ENCODE data around the gene CRABP1. TPM values are rescaled to one million over a fixed set of nuclear protein-coding genes. Genes with fewer than 3 reads are reported as not detected.
A peak's percentile ranks its signal among the peaks of the same experiment; 100 is the strongest.

CRABP1 gene
- total and polyA plus RNA-seq, 7 experiments from 2014 or later: not detected

DNA sequence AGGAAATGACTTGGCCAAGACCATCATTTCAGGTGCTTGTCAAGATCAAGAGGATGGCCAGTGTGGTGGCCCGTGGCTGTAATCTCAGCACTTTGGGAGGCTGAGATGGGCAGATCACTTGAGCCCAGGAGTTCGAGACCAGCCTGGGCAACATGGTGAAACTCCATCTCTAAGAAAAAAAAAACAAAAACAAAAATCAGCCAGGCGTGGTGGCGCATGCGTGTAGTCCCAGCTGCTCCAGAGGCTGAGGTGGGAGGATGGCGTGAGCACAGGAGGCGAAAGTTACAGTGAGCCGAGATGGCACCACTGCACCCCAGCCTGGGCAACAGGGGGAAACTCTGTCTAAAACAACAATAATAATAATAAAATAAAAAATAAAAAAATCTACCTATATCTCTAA is 15.0 kb downstream of the CRABP1 start:
- ChIA-PET POLR2A (no interaction called here), CTCF (no interaction called here)
- no peaks in the 10 kb centered on the region for H3K36me3 Mint-ChIP-seq

DNA sequence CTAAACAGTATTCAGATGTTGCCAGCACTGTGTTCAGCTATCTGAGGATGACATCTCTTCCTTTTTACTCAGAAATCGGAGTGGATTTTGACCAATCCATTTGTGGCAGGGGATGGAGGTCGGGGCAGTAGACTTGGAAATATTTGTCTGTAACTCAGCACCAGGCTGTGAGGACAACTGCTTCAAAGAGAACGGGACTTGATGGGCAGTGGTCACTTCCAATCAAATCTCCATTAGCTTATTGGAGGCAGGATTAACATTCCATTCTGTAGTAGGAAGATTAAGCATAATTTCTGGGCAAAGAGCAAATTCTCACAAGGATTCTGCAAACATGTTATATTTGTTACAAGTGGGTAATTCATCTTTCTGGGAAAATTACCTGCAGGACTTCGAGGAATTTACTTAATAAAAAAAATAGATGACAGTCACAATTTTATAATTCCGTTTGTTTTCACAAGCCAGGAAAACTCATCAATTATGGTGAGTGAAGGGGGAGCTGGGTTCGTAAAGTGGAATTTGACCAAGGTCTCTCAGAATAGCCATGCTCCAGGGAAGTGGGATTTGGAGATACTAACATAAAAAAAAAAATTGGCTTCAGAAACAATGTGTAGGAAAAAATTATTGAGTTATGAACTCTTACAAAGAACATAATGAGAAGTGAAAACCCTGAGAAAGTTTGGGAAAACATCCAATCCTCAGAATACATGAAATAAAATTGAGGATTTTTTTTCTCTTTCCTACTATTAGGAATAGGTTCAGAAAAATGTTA is 18.1 kb downstream of the CRABP1 start:
- Histone ChIP-seq H3K4me1 (ENCODE audit: control insufficient read depth in 2 of 2, insufficient read depth in 2 of 2, low read length in 2 of 2) (no peaks in the 10 kb centered on the region), H3K27ac (ENCODE audit: low read depth, low read length) (no peak overlapping the region), H3K27me3 (ENCODE audit: control insufficient read depth in 2 of 2, insufficient read depth in 2 of 2, low read length in 2 of 2) (no peaks in the 10 kb centered on the region), H3K4me3 (ENCODE audit: low read length) (no peak overlapping the region), H3K36me3 (ENCODE audit: control insufficient read depth in 2 of 3, insufficient read depth in 3 of 3, low read length in 3 of 3) (no peaks in the 10 kb centered on the region), H3K9me3 (ENCODE audit: control insufficient read depth in 2 of 3, low read length in 3 of 3) (no peaks in the 10 kb centered on the region)
- Mint-ChIP-seq H3K4me1 (no peaks in the 10 kb centered on the region), H3K4me3 (no peak overlapping the region), H3K36me3 (no peaks in the 10 kb centered on the region), H3K27ac (no peak overlapping the region), H3K9me3 (no peaks in the 10 kb centered on the region), H3K27me3 (peaks cover 0 to 23% (median 9%) of the 10 kb centered on the region in 5 donors)
- CTCF ChIA-PET: no interaction called here
- ATAC-seq: no peak
- intact Hi-C loops (cut with micrococcal nuclease): no loop called here
- DNase-seq: no peak
- POLR2A ChIA-PET: no interaction called here

More for the DNA sequence above, 15.0 kb downstream of the CRABP1 start:
- Mint-ChIP-seq H3K27ac (no peak overlapping the region), H3K4me1 (no peaks in the 10 kb centered on the region), H3K27me3 (peaks cover 4 to 21% (median 9%) of the 10 kb centered on the region in 5 donors), H3K9me3 (peaks cover 0 to 2% (median 0%) of the 10 kb centered on the region in 11 donors), H3K4me3 (no peak overlapping the region)
- H3K4me3 ChIP-seq (ENCODE audit: low read length): no peak overlapping the region
- DNase-seq (no peak), ATAC-seq (no peak)
- no peaks in the 10 kb centered on the region for H3K27me3 ChIP-seq (ENCODE audit: control insufficient read depth in 2 of 2, insufficient read depth in 2 of 2, low read length in 2 of 2)
- H3K27ac ChIP-seq (ENCODE audit: low read depth, low read length): no peak overlapping the region
- no peaks in the 10 kb centered on the region for H3K36me3 ChIP-seq (ENCODE audit: control insufficient read depth in 2 of 3, insufficient read depth in 3 of 3, low read length in 3 of 3)
- intact Hi-C loops (cut with micrococcal nuclease): no loop called here
- H3K4me1 ChIP-seq (ENCODE audit: control insufficient read depth in 2 of 2, insufficient read depth in 2 of 2, low read length in 2 of 2): peaks cover 0 to 6% of the 10 kb centered on the region in 2 donors
- H3K9me3 ChIP-seq (ENCODE audit: control insufficient read depth in 2 of 3, low read length in 3 of 3): no peaks in the 10 kb centered on the region

DNA sequence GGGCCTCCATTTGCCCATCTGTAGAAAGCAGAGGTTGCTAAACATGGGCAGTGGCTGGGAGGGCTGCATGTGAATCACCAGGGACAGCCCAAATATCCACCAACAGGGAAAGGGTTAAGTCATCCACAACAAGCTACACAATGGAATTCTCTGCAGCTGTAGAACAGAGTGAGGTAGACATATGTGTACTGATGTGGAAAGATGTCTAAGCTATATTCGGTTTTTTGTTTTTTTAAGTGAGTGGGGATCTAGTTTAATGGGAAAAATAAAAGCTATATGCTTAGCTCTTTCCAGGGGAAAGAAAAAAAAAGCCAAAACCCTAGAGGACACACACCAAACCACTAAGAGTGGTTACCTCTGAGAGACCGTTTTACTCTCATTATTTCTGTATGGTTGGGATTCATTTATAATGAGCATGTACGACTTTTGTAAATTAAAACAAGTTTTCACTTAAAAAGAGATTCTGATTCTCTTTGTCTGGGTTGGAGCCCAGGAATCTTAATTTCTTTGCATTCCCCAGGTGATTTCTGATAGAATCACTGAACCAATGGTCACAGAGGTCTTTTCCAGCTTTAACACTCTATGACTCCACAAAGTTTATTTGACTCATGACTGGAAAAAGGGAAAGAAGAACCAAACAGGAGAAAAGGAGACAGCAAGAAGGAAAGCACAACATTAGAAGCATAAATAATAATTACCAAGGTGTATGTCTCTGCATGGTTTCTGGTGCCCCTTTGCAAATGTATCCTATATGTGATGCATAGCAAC is 19.1 kb downstream of the CRABP1 start:
- Mint-ChIP-seq H3K4me1 (no peaks in the 10 kb centered on the region), H3K9me3 (no peaks in the 10 kb centered on the region), H3K4me3 (no peak overlapping the region), H3K27ac (no peak overlapping the region), H3K36me3 (no peaks in the 10 kb centered on the region), H3K27me3 (peaks cover 0 to 25% (median 9%) of the 10 kb centered on the region in 5 donors)
- ChIA-PET POLR2A (no interaction called here), CTCF (interaction anchor here (0.6 kb wide), 1 partner anchor 732 kb away, joined by 5 read pairs; no protein-coding TSS in a partner anchor)
- ATAC-seq: no peak
- intact Hi-C loops (cut with micrococcal nuclease): no loop called here
- no peak overlapping the region for H3K27ac ChIP-seq (ENCODE audit: low read depth, low read length)
- H3K27me3 ChIP-seq (ENCODE audit: control insufficient read depth in 2 of 2, insufficient read depth in 2 of 2, low read length in 2 of 2): no peaks in the 10 kb centered on the region
- H3K36me3 ChIP-seq (ENCODE audit: control insufficient read depth in 2 of 3, insufficient read depth in 3 of 3, low read length in 3 of 3): no peaks in the 10 kb centered on the region
- DNase-seq: no peak
- H3K4me3 ChIP-seq (ENCODE audit: low read length): no peak overlapping the region
- H3K4me1 ChIP-seq (ENCODE audit: control insufficient read depth in 2 of 2, insufficient read depth in 2 of 2, low read length in 2 of 2): no peaks in the 10 kb centered on the region
- no peaks in the 10 kb centered on the region for H3K9me3 ChIP-seq (ENCODE audit: control insufficient read depth in 2 of 3, low read length in 3 of 3)

DNA sequence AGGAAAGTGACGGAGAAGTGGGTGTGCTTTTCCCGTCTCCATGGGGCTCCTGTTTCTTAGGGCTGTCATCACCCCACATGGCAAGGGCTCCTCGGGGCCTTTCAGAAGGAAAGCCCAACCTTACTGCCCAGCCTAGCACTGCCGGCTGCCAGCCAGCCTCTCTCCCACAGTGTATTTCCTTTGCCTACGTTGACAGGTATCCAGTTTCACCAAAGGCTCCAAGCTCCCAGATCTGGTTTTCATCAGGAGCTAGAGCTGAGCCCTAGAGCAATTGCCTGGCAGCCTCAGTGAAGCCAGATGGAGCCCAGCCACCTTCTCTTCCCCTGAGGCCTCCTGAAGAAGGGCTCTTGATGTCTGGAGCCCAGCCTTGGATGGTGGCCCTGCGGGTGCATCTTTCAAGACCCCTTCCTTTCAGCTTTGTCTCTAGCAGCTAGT is 20.2 kb downstream of the CRABP1 start:
- Mint-ChIP-seq H3K4me1 (no peaks in the 10 kb centered on the region), H3K27ac (no peak overlapping the region), H3K27me3 (peaks cover 0 to 24% (median 5%) of the 10 kb centered on the region in 5 donors), H3K9me3 (no peaks in the 10 kb centered on the region), H3K4me3 (no peak overlapping the region), H3K36me3 (no peaks in the 10 kb centered on the region)
- no peaks in the 10 kb centered on the region for H3K36me3 ChIP-seq (ENCODE audit: control insufficient read depth in 2 of 3, insufficient read depth in 3 of 3, low read length in 3 of 3)
- intact Hi-C loops (cut with micrococcal nuclease): no loop called here
- no peak overlapping the region for H3K4me3 ChIP-seq (ENCODE audit: low read length)
- no peaks in the 10 kb centered on the region for H3K9me3 ChIP-seq (ENCODE audit: control insufficient read depth in 2 of 3, low read length in 3 of 3)
- no peaks in the 10 kb centered on the region for H3K27me3 ChIP-seq (ENCODE audit: control insufficient read depth in 2 of 2, insufficient read depth in 2 of 2, low read length in 2 of 2)
- ChIA-PET CTCF (interaction anchor here (1.0 kb wide), 1 partner anchor 79 kb away, joined by 3 read pairs; no protein-coding TSS in a partner anchor), POLR2A (no interaction called here)
- H3K27ac ChIP-seq (ENCODE audit: low read depth, low read length): no peak overlapping the region
- no peaks in the 10 kb centered on the region for H3K4me1 ChIP-seq (ENCODE audit: control insufficient read depth in 2 of 2, insufficient read depth in 2 of 2, low read length in 2 of 2)
- ATAC-seq (no peak), DNase-seq (no peak)

DNA sequence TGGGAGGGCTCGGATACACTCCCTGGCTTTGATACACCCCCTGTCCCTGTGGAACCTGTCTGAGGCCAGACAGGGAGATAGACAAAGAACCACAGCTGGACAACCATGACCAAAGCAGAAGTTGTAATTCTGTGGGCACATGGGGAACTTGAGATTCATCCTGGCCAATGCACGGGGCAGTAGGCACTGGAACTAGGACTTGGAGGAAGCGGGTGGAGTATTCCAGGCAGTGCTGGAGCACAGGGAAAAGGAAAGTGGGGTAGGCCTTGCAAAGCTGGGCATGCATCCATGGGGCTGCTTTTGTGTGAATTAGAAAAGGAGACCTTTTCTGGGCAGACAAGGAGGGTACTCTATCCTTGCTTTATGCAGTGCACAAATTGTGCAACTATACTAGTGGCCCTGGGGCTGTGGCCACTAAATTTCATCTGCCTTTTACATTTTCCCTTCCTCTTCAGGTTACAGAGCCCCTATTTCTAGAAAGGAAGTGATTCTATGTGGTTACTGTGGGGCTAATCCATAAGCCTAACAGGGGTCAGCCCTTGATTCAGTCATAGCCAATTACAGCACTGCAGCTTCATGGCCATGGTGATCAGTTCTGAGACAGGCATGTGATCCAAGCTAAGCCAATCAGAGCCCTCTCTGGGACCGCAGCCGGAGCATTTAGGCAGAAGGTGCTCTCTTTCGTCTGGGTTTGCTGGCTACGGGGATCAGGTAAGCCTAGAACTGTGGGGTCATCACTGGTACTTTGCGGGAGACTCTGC is 21.0 kb downstream of the CRABP1 start:
- no peaks in the 10 kb centered on the region for H3K4me1 Mint-ChIP-seq
- no peaks in the 10 kb centered on the region for H3K27me3 ChIP-seq (ENCODE audit: control insufficient read depth in 2 of 2, insufficient read depth in 2 of 2, low read length in 2 of 2)
- no peak overlapping the region for H3K4me3 Mint-ChIP-seq
- ATAC-seq: peak; percentile 55
- H3K9me3 Mint-ChIP-seq: no peaks in the 10 kb centered on the region
- H3K36me3 Mint-ChIP-seq: no peaks in the 10 kb centered on the region
- intact Hi-C loops (cut with micrococcal nuclease): no loop called here
- H3K27ac Mint-ChIP-seq: no peak overlapping the region
- peaks cover 0 to 25% (median 0%) of the 10 kb centered on the region in 5 donors for H3K27me3 Mint-ChIP-seq
- H3K36me3 ChIP-seq (ENCODE audit: control insufficient read depth in 2 of 3, insufficient read depth in 3 of 3, low read length in 3 of 3): no peaks in the 10 kb centered on the region
- POLR2A ChIA-PET: no interaction called here
- no peak overlapping the region for H3K27ac ChIP-seq (ENCODE audit: low read depth, low read length)
- no peak overlapping the region for H3K4me3 ChIP-seq (ENCODE audit: low read length)
- H3K9me3 ChIP-seq (ENCODE audit: control insufficient read depth in 2 of 3, low read length in 3 of 3): no peaks in the 10 kb centered on the region
- CTCF ChIA-PET: no interaction called here
- H3K4me1 ChIP-seq (ENCODE audit: control insufficient read depth in 2 of 2, insufficient read depth in 2 of 2, low read length in 2 of 2): no peaks in the 10 kb centered on the region
- no peak for DNase-seq

DNA sequence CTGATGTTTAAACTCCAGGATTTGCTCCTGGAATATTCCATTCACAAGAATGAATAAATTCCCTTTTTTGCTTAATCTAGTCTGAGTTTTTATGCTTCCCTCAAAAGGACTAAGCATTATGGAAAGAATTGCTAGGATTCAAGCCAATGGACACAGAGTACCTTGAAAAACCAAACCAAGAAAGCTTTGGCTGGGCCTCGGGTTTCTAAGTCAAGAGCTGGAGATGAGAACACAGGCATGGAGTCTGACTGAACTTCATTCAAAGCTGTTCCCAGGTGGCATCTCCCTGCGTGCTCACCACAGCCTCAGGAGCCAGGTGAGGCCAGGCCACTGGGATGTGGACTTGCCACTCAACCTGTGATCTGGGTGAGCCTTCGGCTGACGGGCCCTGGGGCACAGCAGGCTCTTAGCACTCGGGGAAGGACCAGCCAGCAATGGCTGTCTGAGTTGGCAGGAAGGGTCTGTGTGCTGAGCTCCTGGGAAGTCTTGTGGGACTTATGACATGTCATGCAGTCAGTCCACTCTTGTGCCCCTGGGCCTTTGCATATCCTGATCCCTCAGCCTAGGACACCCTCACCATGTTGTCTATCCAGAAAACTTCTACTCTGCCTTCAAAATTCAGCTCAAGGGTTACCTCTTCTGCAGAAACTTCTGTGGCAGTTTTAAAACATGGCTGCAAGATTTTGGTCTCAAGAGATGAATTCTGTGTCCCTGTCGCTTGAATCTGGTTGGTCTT is 21.8 kb downstream of the CRABP1 start:
- POLR2A ChIA-PET: no interaction called here

More for the DNA sequence above, 21.8 kb downstream of the CRABP1 start:
- intact Hi-C loops (cut with micrococcal nuclease): no loop called here
- H3K27me3 ChIP-seq (ENCODE audit: control insufficient read depth in 2 of 2, insufficient read depth in 2 of 2, low read length in 2 of 2): no peaks in the 10 kb centered on the region
- CTCF ChIA-PET: no interaction called here
- H3K27ac ChIP-seq (ENCODE audit: low read depth, low read length): no peak overlapping the region
- H3K36me3 Mint-ChIP-seq: no peaks in the 10 kb centered on the region
- DNase-seq (no peak), ATAC-seq (no peak)
- H3K27me3 Mint-ChIP-seq: peaks cover 0 to 28% (median 0%) of the 10 kb centered on the region in 5 donors
- no peak overlapping the region for H3K27ac Mint-ChIP-seq
- H3K4me1 ChIP-seq (ENCODE audit: control insufficient read depth in 2 of 2, insufficient read depth in 2 of 2, low read length in 2 of 2): no peaks in the 10 kb centered on the region
- H3K4me1 Mint-ChIP-seq: no peaks in the 10 kb centered on the region
- H3K36me3 ChIP-seq (ENCODE audit: control insufficient read depth in 2 of 3, insufficient read depth in 3 of 3, low read length in 3 of 3): no peaks in the 10 kb centered on the region
- no peaks in the 10 kb centered on the region for H3K9me3 ChIP-seq (ENCODE audit: control insufficient read depth in 2 of 3, low read length in 3 of 3)
- H3K4me3 ChIP-seq (ENCODE audit: low read length): no peak overlapping the region
- H3K9me3 Mint-ChIP-seq: no peaks in the 10 kb centered on the region
- no peak overlapping the region for H3K4me3 Mint-ChIP-seq
